NCI-H2227 treated with DMSO at 0.1 percent for 48 hours (cell line): ENCODE results near the gene SIK2.
"Not testable (repeated sequence)": the region's sequence is repeated elsewhere in the genome, so short reads cannot be mapped to it uniquely, and the experiment has no call there.

ENCODE experiments used
- DNase-seq: peaks from one replicate; lab custom pipeline; 2025; lab: John Stamatoyannopoulos, UW

SIK2 gene

GRCh38 chr11:111698852-111699559 lies 96.8 kb downstream of the SIK2 start:
- DNase-seq = no peak

- no peak for DNase-seq
Observed at GRCh38 chr11:111699579-111700156, 97.4 kb downstream of the SIK2 start.

GRCh38 chr11:111700162-111700561 lies 97.9 kb downstream of the SIK2 start:
- no peak for DNase-seq

- DNase-seq = no peak
Observed at GRCh38 chr11:111702623-111703022, 100.4 kb downstream of the SIK2 start.

- DNase-seq = no peak
Observed at GRCh38 chr11:111703576-111703975, 101.3 kb downstream of the SIK2 start.

GRCh38 chr11:111707039-111707690 lies 104.9 kb downstream of the SIK2 start:
- DNase-seq = no peak

GRCh38 chr11:111707691-111708067 lies 105.4 kb downstream of the SIK2 start:
- no peak for DNase-seq

GRCh38 chr11:111714522-111714921 lies 112.3 kb downstream of the SIK2 start:
- DNase-seq = no peak

GRCh38 chr11:111715142-111715816 lies 113.0 kb downstream of the SIK2 start:
- no peak for DNase-seq

- DNase-seq = not testable (repeated sequence)
Observed at GRCh38 chr11:111717660-111718059, 115.4 kb downstream of the SIK2 start.

- DNase-seq = no peak
Observed at GRCh38 chr11:111718436-111718835, 116.2 kb downstream of the SIK2 start.

GRCh38 chr11:111718859-111719258 lies 116.6 kb downstream of the SIK2 start:
- DNase-seq = no peak

GRCh38 chr11:111719379-111719778 lies 117.1 kb downstream of the SIK2 start:
- no peak for DNase-seq

- no peak for DNase-seq
Observed at GRCh38 chr11:111720801-111721494, 118.7 kb downstream of the SIK2 start.

- no peak for DNase-seq
Observed at GRCh38 chr11:111722501-111722900, 120.3 kb downstream of the SIK2 start.

- no peak for DNase-seq
Observed at GRCh38 chr11:111723595-111723994, 121.3 kb downstream of the SIK2 start.

GRCh38 chr11:111724615-111725129 lies 122.4 kb downstream of the SIK2 start:
- DNase-seq = no peak

- DNase-seq = no peak
Observed at GRCh38 chr11:111725621-111726020, 123.4 kb downstream of the SIK2 start.

- DNase-seq = no peak
Observed at GRCh38 chr11:111726301-111726713, 124.1 kb downstream of the SIK2 start.

- DNase-seq = no peak
Observed at GRCh38 chr11:111727431-111727830, 125.2 kb downstream of the SIK2 start.

GRCh38 chr11:111729071-111729830 lies 127.0 kb downstream of the SIK2 start:
- peak; percentile 46 for DNase-seq
